ENCODE measurements around the gene PSMD5.
"Not testable (repeated sequence)": the region's sequence is repeated elsewhere in the genome, so short reads cannot be mapped to it uniquely, and the experiment has no call there.

Gene PSMD5

GRCh38 chr9:120807607-120808379 lies 34.9 kb downstream of the PSMD5 start:
- DNase-seq (ENCODE audit: low spot score) (no peak), FAIRE-seq (no peak)

GRCh38 chr9:120804784-120805363 lies 37.8 kb downstream of the PSMD5 start:
- not testable (repeated sequence) for FAIRE-seq; DNase-seq (ENCODE audit: low spot score)

GRCh38 chr9:120801441-120801840 lies 41.3 kb downstream of the PSMD5 start:
- DNase-seq (ENCODE audit: low spot score), result no peak
- FAIRE-seq, result no peak

- FAIRE-seq (no peak), DNase-seq (ENCODE audit: low spot score) (peak; percentile 95)
Measured at GRCh38 chr9:120792898-120793765, 49.6 kb downstream of the PSMD5 start, which contains the start of gene FBXW2. Gene FBXW2, minus strand, starts transcription at chr9:120793416. Its CDS starts 5,158 bp downstream, at chr9:120788258.

- no peak for FAIRE-seq
- DNase-seq (ENCODE audit: low spot score), result no peak
Measured at GRCh38 chr9:120791161-120791560, 51.6 kb downstream of the PSMD5 start.

GRCh38 chr9:120787933-120788332 lies 54.8 kb downstream of the PSMD5 start:
- FAIRE-seq (no peak), DNase-seq (ENCODE audit: low spot score) (no peak)

- FAIRE-seq (no peak), DNase-seq (ENCODE audit: low spot score) (no peak)
Measured at GRCh38 chr9:120783602-120784047, 59.1 kb downstream of the PSMD5 start.

GRCh38 chr9:120781236-120781635 lies 61.5 kb downstream of the PSMD5 start:
- FAIRE-seq (no peak), DNase-seq (ENCODE audit: low spot score) (no peak)

- FAIRE-seq (no peak), DNase-seq (ENCODE audit: low spot score) (no peak)
Measured at GRCh38 chr9:120780367-120780766, 62.4 kb downstream of the PSMD5 start.

- FAIRE-seq (no peak), DNase-seq (ENCODE audit: low spot score) (no peak)
Measured at GRCh38 chr9:120779227-120779626, 63.5 kb downstream of the PSMD5 start.

GRCh38 chr9:120778758-120779157 lies 64.0 kb downstream of the PSMD5 start:
- FAIRE-seq, result no peak
- DNase-seq (ENCODE audit: low spot score), result no peak

GRCh38 chr9:120777229-120777628 lies 65.5 kb downstream of the PSMD5 start:
- FAIRE-seq (no peak), DNase-seq (ENCODE audit: low spot score) (no peak)

GRCh38 chr9:120776788-120777187 lies 65.9 kb downstream of the PSMD5 start:
- DNase-seq (ENCODE audit: low spot score) (no peak), FAIRE-seq (no peak)

GRCh38 chr9:120775859-120776258 lies 66.9 kb downstream of the PSMD5 start:
- FAIRE-seq (no peak), DNase-seq (ENCODE audit: low spot score) (no peak)

- FAIRE-seq (no peak), DNase-seq (ENCODE audit: low spot score) (peak; percentile 4)
Measured at GRCh38 chr9:120774719-120775118, 68.0 kb downstream of the PSMD5 start.

- FAIRE-seq, result no peak
- no peak for DNase-seq (ENCODE audit: low spot score)
Measured at GRCh38 chr9:120773256-120773655, 69.5 kb downstream of the PSMD5 start.

GRCh38 chr9:120770931-120771330 lies 71.8 kb downstream of the PSMD5 start:
- FAIRE-seq, result no peak
- no peak for DNase-seq (ENCODE audit: low spot score)

- no peak for FAIRE-seq
- DNase-seq (ENCODE audit: low spot score), result no peak
Measured at GRCh38 chr9:120768886-120769285, 73.8 kb downstream of the PSMD5 start.

GRCh38 chr9:120768247-120768646 lies 74.5 kb downstream of the PSMD5 start:
- DNase-seq (ENCODE audit: low spot score) (no peak), FAIRE-seq (no peak)

- DNase-seq (ENCODE audit: low spot score), result no peak
- FAIRE-seq, result no peak
Measured at GRCh38 chr9:120767451-120767850, 75.3 kb downstream of the PSMD5 start.
